ENCODE data around the gene EN2. TPM values are rescaled to one million over a fixed set of nuclear protein-coding genes. Genes with fewer than 3 reads are reported as not detected.

The EN2 gene
- total RNA-seq, 2 donors from 2014 or later = not detected

- intact Hi-C loops (cut with DNase I) = loop anchor here (10.0 kb wide), 1 partner anchor 346 kb away; no protein-coding TSS in a partner anchor
- Histone ChIP-seq H3K27ac (no peak overlapping the region), H3K36me3 (no peaks in the 10 kb centered on the region), H3K9me3 (no peaks in the 10 kb centered on the region), H3K4me1 (no peaks in the 10 kb centered on the region), H3K4me3 (no peak overlapping the region), H3K9ac (ENCODE audit: low read depth in 2 of 2, low read length in 2 of 2) (no peak overlapping the region), H3K27me3 (no peaks in the 10 kb centered on the region)
- DNase-seq = no peak
- no peak for TF ChIP-seq CTCF (IDR thresholded peaks at IDR 0.05)
Observed at GRCh38 chr7:155418941-155419755, 38.8 kb upstream of the EN2 start.

GRCh38 chr7:155420116-155420515 is 37.8 kb upstream of the EN2 start:
- Histone ChIP-seq H3K4me3 (no peak overlapping the region), H3K36me3 (no peaks in the 10 kb centered on the region), H3K27me3 (no peaks in the 10 kb centered on the region), H3K4me1 (no peaks in the 10 kb centered on the region), H3K9me3 (no peaks in the 10 kb centered on the region), H3K9ac (ENCODE audit: low read depth in 2 of 2, low read length in 2 of 2) (no peak overlapping the region), H3K27ac (no peak overlapping the region)
- TF ChIP-seq CTCF (IDR thresholded peaks at IDR 0.05) = no peak
- intact Hi-C loops (cut with DNase I) = no loop called here
- DNase-seq = no peak

- H3K36me3 ChIP-seq = no peaks in the 10 kb centered on the region
- H3K4me1 ChIP-seq = no peaks in the 10 kb centered on the region
- intact Hi-C loops (cut with DNase I) = no loop called here
- no peak overlapping the region for H3K9ac ChIP-seq (ENCODE audit: low read depth in 2 of 2, low read length in 2 of 2)
- H3K27me3 ChIP-seq = no peaks in the 10 kb centered on the region
- H3K4me3 ChIP-seq = no peak overlapping the region
- H3K27ac ChIP-seq = no peak overlapping the region
- DNase-seq = no peak
- H3K9me3 ChIP-seq = no peaks in the 10 kb centered on the region
- no peak for TF ChIP-seq CTCF (IDR thresholded peaks at IDR 0.05)
Observed at GRCh38 chr7:155422151-155422550, 35.8 kb upstream of the EN2 start.

GRCh38 chr7:155422599-155423336 is 35.2 kb upstream of the EN2 start:
- Histone ChIP-seq H3K4me3 (no peak overlapping the region), H3K27me3 (no peaks in the 10 kb centered on the region), H3K4me1 (no peaks in the 10 kb centered on the region), H3K9ac (ENCODE audit: low read depth in 2 of 2, low read length in 2 of 2) (no peak overlapping the region), H3K9me3 (no peaks in the 10 kb centered on the region), H3K36me3 (no peaks in the 10 kb centered on the region), H3K27ac (no peak overlapping the region)
- intact Hi-C loops (cut with DNase I) = no loop called here
- DNase-seq = no peak
- no peak for TF ChIP-seq CTCF (IDR thresholded peaks at IDR 0.05)

- DNase-seq = no peak
- no peaks in the 10 kb centered on the region for H3K4me1 ChIP-seq
- H3K9me3 ChIP-seq = no peaks in the 10 kb centered on the region
- no peaks in the 10 kb centered on the region for H3K27me3 ChIP-seq
- no peaks in the 10 kb centered on the region for H3K36me3 ChIP-seq
- intact Hi-C loops (cut with DNase I) = no loop called here
- TF ChIP-seq CTCF (IDR thresholded peaks at IDR 0.05) = no peak
- no peak overlapping the region for H3K9ac ChIP-seq (ENCODE audit: low read depth in 2 of 2, low read length in 2 of 2)
- no peak overlapping the region for H3K27ac ChIP-seq
- H3K4me3 ChIP-seq = no peak overlapping the region
Observed at GRCh38 chr7:155423337-155424285, 34.3 kb upstream of the EN2 start.
